HK-2 (cell line): Measurements from ENCODE around the gene PCYT1A.
"Not testable (repeated sequence)": the region's sequence is repeated elsewhere in the genome, so short reads cannot be mapped to it uniquely, and the experiment has no call there.

Source experiments
- DNase-seq: peaks from one replicate; pipeline ENCODE4 v3.0.0-alpha.2; 2018; ENCODE audit not compliant: unreplicated experiment

The PCYT1A gene

GRCh38 chr3:196192524-196193051, 94.9 kb downstream of the PCYT1A start:
- DNase-seq: no peak

GRCh38 chr3:196192036-196192523, 95.4 kb downstream of the PCYT1A start:
- DNase-seq: no peak

- no peak for DNase-seq
Measured at GRCh38 chr3:196189566-196190347, 97.8 kb downstream of the PCYT1A start.

GRCh38 chr3:196186651-196187573, 100.6 kb downstream of the PCYT1A start:
- no peak for DNase-seq

GRCh38 chr3:196184881-196185280, 102.6 kb downstream of the PCYT1A start:
- no peak for DNase-seq

GRCh38 chr3:196184169-196184432, 103.4 kb downstream of the PCYT1A start:
- not testable (repeated sequence) for DNase-seq

GRCh38 chr3:196181127-196181546, 106.4 kb downstream of the PCYT1A start:
- DNase-seq: no peak

GRCh38 chr3:196180346-196180745, 107.2 kb downstream of the PCYT1A start:
- no peak for DNase-seq
